HG02642 (cell line): ENCODE data around the gene ANKS4B.
"Not testable (repeated sequence)": the region's sequence is repeated elsewhere in the genome, so short reads cannot be mapped to it uniquely, and the experiment has no call there.

Experiments used
- ATAC-seq: cut with Tn5 transposase; IDR thresholded peaks from one replicate; pipeline ENCODE4 v1.9.1; 2021; ENCODE audit warnings: mild to moderate bottlenecking; ENCODE audit not compliant: unreplicated experiment, poor library complexity

Gene ANKS4B, protein sequence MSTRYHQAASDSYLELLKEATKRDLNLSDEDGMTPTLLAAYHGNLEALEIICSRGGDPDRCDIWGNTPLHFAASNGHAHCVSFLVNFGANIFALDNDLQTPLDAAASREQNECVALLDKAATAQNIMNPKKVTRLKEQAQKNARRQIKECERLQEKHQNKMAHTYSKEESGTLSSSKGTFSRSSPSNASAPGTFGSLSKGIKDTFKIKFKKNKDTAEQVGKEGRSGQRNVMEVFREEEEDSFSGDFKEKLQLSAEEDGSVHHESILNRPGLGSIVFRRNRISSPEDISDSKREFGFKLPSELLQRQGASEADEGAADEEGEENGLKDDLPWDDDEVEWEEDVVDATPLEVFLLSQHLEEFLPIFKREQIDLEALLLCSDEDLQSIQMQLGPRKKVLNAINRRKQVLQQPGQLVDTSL

DNA sequence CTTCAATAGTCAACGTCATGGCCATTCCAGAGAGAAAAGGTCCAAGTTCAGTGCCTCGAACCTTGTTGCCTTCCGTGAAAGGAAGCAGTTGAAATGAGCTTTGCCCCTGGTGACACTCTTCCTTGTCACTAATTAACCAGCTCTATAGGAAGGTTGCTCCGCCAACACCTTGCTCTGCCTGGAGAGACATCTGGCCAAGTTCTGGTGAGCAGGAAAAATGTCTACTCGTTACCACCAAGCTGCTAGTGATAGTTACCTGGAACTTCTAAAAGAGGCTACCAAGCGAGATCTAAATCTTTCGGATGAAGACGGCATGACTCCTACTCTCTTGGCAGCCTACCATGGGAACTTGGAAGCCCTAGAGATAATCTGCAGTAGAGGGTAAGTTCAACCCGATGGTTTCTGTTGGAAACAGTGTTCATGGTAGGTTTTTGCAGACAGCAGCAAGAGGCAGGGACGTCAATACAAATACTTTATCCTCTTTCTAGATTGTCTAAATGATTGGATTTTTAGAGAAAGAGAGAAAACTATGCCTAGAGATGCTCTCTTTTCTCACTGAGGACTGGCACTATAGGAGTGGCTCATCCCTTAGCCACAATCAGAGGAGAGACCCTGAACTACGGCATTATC lies at the start of gene ANKS4B:
TSS of gene ANKS4B (plus strand) at position 179 of the 630 bp plus-strand sequence. CDS start at position 218, 39 bp downstream.
- ATAC-seq, result no peak

DNA sequence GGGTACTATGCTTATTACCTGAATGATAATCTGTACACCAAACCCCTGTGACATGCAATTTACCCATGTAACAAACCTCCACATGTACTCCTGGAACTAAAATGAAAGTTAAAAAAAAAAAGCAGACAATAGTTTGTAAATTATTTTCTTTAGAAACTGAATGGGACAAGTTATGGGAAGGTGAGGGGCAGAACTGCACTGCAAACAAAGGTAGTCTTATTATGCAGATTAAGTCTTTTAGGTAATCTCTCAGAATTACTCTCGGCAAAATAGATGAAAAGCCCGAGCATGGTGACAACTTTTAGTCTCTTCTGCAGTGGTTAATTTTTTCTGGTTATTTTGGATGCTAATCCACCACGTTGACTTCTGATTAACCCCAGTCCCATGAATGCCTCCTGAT lies 49.5 kb upstream of the ANKS4B start:
- ATAC-seq, result no peak

DNA sequence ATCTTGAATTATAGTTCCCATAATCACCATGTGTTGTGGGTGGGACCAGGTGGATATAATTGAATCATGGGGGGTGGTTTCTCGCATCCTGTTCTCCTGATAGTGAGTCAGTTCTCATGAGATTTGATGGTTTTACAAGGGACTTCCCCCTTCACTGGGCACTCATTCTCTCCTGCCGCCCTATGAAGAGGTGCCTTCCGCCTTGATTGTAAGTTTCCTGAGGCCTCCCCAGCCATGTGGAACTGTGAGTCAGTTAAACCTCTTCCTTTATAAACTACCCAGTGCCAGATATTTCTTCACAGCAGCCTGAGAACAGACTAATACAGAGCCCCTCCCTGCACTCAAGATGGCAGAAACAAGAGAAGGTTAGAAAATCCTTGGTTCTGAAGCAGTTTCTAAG lies 48.7 kb upstream of the ANKS4B start:
- ATAC-seq, result no peak

DNA sequence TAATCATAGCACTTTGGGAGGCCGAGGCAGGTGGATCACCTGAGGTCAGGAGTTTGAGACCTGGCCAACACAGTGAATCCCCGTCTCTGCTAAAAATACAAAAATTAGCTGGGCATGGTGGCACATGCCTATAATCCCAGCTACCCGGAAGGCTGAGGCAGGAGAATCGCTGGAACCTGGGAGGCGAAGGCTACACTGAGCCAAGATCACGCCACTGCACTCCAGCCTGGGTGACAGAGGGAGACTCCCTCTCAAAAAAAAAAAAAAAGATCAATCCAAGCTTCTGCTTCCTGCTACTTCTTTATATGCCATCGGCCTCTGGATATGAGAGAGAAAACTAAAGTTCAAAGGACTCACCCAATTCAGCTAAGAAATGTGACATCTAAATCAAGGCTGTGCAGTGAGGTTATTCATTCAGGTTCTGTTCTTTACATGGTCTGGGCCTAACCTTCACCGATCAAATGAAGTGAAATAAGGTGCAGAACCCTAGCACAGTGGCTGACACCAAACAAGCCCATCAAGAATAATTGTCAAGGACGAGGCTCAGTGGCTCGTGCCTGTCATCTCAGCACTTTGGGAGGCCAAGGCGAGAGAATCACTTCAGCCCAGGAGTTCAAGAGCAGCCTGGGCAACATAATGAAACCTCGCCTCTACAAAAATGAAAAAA lies 47.7 kb upstream of the ANKS4B start:
- ATAC-seq, result no peak

DNA sequence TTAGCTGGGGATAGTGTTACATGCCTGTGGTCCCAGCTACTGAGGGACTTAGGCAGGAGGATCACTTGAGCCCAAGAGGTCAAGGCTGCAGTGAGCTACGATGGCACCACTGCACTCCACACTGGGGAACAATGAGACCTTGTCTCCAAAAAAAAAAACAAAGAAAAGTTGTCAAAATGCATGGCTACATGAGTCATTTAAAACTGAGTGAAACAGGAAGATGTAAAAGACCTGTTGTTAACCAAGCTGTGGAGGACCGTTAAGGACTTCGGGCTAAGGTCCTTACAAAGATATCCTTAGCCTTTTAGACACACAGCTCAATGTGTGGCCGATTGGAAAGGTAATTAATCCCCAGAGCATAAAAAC lies 47.2 kb upstream of the ANKS4B start:
- ATAC-seq, result no peak

DNA sequence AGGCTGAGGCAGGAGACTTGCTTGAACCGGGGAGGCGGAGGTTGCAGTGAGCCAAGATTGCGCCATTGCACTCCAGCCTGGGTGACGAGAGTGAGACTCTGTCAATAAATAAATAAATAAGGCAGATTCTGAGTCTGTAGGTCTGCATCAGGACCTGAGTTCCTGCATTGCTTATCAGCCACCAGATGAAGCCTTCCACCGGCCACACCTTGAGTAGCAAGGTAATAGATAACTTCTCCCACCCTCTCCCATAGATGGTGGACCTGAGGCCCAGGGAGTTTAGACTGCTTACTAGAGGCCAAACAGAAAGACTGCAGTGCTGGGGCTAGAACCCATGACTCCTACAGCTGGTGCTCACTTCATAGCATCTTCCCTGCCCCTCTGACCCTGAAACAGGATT lies 44.2 kb upstream of the ANKS4B start:
- ATAC-seq, result no peak

DNA sequence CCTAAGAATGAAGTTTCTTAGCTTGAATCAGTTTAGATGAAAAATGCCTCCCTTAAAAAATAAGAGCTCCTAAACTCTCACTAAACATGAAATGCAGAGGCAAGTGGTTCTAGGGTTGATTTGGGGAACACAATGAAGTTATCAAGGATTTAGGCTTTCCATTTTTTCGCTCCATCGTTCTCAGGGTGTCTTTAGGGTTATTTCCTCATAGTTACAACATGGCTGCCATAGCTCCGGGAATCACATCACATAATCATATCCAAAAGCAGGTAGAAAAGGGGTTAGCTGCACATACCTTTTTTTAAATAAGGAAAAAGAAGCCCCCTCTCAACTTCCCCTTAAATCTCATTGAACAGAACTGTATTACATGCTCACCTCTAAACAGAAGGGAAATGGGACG lies 43.5 kb upstream of the ANKS4B start:
- no peak for ATAC-seq

DNA sequence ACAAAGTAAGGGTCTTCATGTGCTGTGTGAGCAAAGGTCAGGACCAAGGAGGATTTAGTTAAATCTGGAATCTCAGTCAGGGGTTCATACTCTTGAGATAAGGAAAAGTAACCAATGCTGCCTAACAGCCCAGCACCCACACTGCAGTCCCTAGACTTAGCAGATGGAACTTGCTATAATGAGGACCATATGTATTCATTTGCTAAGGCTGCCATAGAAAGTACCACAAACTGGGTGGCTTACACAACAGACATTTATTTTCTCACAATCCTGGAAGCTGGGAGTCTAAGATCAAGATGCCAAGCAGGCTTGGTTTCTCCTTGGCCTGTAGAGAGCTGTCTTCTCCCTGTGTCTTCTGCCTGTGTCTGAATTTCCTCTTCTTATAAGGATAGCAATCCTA lies 42.9 kb upstream of the ANKS4B start:
- ATAC-seq, result no peak

DNA sequence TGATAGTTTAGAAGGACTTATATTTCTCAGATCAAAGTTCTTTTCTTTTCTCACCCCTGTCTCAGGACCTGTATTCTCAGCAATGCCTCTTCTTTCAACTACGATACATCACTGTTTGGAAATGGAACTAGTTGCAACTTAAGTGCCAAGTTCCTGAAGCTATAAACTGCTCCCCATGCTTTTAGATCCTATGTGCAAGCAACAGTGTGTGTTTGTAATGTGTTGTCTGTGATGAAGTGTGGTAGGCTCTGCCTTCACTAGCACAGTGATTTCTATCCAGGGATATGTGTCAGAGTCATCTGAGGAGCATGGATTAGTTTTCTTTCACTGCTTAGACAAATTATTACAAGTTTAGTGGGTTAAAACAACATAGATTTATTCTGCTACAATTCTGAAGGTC lies 40.5 kb upstream of the ANKS4B start:
- no peak for ATAC-seq

DNA sequence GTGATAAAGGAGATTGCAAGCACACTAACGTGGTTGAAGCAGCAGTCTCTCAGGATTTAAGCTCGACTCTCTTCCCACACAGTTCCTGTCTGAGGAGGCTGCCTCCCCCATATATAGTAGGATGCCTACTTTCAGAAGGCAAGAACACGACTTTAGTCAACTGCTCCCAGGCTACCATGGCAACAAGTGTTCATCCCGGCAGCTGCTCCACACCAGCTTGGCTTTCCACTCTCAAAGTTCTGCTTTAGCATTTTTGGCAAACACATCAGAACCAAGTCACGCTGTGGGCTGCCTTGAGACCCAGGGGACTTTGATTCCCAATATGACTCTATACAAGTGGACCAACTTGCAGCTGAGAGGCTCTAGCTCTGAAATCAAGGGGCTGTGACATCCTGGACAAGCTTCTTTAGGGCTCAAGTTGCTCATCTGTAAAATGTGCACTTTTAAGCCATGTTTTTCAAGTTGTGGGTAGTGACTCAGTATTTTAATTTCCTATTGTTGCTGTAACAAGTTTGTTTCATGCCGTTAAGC lies 38.7 kb upstream of the ANKS4B start:
- ATAC-seq, result no peak

DNA sequence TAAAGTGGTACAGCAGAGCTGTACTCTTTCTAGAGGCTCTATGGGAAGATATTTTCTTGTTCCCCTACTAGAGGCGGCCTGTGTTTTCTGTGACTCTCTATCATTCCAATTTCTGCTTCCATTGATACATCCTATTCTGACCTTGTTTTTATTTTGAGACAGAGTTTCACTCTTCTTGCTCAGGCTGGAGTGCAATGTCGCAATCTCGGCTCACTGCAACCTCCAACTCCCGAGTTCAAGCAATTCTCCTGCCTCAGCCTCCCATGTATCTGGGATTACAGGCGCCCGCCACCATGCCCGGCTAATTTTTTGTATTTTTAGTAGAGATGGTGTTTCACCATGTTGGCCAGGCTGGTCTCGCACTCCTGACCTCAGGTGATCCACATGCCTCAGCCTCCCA lies 38.2 kb upstream of the ANKS4B start:
- not testable (repeated sequence) for ATAC-seq

DNA sequence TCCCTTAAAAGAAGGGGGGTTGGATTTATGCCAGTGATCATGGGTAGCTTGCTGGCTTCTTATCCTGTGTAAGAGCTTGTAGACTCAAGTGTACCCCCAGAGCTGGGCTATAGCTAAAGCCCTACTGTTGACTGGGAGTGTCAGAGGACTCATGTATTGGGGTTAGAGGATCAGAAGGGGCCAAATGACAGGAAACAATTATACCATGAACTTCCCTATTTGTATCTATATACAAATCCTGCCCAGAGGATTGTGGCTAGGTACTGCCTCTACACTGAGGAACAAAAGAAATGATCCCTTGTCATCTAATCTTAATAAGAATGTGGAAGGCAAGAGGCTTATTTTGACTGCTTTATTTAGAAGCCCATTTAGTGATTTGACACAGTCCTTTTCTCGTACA lies 36.4 kb upstream of the ANKS4B start:
- no peak for ATAC-seq

DNA sequence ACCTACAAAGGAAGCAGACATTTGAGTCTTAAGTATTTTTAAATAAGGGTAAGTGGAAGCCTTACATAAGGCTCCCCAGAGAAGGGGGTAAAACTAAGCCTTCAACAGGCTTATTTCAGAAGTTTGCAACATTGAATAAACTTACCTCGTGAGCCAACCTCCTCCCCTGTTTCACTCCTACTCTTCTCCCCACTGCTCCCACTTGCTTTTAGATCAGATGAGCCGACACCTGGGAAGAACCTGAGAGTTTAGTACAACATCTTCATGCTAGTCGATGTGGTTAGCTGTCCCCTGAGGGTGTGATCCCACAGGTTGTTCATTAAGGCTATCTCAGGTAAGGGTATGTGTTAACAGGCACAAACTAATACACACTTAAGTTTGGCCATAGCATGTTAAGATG lies 35.9 kb upstream of the ANKS4B start:
- no peak for ATAC-seq

DNA sequence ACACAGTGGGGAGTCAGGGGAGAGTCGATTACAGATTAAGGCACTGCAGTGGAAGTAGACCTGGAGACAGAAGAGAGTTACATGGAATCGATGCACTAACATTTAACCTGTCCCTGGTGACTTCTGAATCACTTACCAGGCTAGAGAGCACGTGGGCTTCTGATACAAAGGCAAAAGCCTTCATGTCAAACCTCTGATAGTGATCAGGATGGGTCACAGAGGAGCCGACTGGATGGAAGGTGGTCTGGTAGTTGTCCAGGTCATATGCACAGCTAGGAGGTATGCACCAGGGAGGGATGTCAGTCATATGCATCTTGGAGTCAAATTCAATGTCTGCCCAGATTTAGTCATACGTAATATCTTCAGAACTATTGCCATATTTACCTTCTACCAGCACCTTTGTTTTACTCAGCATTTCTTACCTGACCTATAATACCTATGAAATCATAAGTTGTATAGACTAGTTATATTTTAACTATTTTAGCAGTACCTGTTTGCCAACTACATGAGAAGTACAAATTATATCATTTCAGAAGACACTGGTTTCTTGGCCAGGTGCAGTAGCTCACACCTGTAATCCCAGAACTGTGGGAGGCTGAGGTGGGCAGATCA lies 33.8 kb upstream of the ANKS4B start:
- ATAC-seq, result no peak

DNA sequence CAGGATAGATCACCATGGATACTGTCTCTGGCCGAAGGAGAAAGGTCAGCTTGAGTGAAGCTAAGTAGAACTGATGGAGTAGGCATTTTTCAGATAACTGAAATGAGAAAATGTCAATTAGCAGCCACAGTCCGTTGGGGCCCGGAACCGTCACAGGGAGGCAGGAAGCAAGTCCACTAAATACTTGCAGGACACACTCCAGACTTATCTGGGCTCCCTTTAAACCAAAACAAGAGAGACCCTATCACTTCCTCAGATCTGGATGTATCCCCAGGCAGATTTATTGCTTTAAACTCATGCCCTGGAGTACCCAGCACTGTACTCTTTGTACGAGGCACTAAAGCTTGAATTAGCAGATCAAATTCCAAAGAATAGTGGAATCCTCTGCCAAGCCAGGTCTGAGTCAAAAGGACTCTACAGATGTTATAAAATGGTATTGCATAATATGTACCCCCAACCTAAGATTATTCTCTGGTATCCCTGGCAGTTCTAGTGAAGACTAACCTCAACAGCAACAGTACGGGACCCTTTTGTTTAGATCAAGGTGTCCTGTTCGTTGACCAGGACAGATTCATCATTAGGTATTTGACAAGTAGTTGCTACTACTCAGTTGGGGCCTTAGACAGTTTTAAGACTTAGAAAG lies 30.2 kb upstream of the ANKS4B start:
- ATAC-seq, result no peak

DNA sequence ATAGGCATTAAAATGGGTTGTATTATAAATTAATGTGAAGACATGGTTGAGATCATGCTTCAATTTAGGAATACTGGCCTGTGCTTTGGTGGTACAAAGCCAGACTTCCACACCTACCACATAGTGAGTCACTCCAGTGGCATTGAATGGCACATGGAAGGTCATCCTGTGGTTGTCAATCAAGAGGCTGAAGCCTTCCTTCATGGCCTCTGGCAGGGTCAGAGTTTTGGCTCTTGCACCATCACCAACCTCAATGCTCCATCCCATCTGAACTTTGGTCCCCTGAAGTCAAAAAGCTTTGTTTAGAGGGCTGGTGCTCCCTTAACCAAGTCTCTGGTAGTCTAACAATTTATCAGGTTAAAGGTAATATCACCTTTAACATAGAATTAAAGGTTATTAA lies 28.2 kb upstream of the ANKS4B start:
- ATAC-seq, result no peak

DNA sequence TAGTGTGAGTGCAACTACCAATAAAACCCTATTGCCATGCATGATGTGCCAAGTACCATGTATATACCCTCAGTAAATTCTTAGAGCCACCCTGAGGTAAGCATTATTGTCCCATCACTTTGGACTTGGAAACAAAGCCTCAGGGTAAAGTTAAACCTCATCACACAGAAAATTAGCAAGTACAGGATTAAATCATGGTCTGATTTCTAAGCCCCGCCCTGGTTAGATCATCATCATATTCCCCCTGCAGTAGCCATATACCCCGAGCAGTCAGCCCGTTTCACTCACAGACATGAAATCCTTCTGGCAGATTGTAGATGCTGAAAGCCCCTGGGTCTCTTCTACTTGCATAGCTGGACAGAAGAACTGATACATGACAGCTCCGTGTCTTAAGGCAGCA lies 26.9 kb upstream of the ANKS4B start:
- ATAC-seq, result no peak

DNA sequence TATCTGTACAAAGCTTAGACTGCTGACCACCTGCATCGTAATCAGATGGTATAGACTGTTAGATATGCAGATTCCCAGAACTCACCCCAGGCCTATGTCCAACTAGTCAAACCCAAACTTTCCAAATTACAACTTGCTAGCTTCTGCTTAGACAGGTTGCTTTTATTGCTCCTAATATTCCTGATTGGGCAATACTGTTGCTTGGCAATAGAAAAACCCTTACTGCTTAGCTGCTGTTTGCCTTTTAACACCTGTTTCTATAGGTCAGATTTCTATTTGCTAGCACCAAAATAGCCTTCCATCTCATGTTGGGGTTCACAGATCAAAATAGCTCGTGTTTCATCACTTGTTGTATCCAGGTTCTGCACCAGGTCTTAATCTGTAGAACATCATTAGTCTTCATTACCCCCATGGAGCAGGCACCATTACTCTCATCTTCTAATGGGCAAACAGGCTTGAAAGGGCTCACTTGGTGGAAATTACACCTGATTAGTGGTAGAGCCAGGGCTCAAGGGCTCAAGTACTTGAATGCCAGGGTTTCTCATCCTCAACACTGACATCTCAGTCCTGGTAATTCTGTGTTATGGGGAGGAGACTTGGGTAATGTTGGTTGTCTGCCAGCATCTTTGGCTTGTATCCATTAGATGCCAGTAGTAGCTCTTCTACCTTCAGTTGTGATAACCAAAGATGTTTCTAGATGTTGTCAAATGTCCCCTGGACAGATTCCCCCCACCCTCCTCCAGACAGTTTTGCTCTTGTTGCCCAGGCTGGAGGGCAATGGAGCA lies 24.9 kb upstream of the ANKS4B start:
- no peak for ATAC-seq

DNA sequence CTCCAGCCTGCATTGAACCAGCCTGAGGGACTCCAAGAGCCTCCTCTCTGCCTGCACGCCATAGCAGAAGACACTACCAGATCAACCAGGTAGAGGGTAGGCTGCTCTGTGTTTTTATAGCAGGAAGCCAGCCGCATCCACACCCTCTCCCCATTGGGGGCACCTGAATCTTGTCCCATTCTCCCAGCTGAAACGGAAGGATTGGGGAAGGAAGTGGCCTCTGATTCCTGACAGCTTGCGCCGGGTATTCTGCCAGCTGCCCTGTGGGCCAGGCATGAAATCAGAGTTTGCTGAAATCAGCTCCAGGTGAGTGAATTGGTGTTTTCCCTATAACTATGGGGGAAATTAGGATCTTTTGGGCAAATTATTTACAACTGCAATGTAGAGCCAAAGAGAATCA lies 22.0 kb upstream of the ANKS4B start, which contains the start of gene ZP2:
TSS of gene ZP2 (minus strand) at position 89 of the 400 bp plus-strand sequence. CDS start at position 62, 27 bp downstream.
- no peak for ATAC-seq
